Amniotic epithelial cell (primary cell): ENCODE data around the gene PNMT.

Experiments
- DNase-seq: peaks from one replicate; pipeline ENCODE4 v3.0.0-alpha.2; 2010; ENCODE audit warnings: low read depth

The PNMT gene

GRCh38 chr17:39633570-39634183 is 34.6 kb upstream of the PNMT start:
- no peak for DNase-seq

GRCh38 chr17:39634384-39634871 is 33.8 kb upstream of the PNMT start:
- DNase-seq = peak; percentile 45

- DNase-seq = no peak
Observed at GRCh38 chr17:39635614-39636176, 32.6 kb upstream of the PNMT start.

- no peak for DNase-seq
Observed at GRCh38 chr17:39636587-39636926, 31.7 kb upstream of the PNMT start.

GRCh38 chr17:39636927-39637736 is 31.1 kb upstream of the PNMT start, which contains the start of gene STARD3:
TSS of gene STARD3 (plus strand) at chr17:39637144. CDS start at chr17:39653532, 16,388 bp downstream.
- DNase-seq = peak; percentile 80

- DNase-seq = no peak
Observed at GRCh38 chr17:39638317-39638716, 29.9 kb upstream of the PNMT start.

GRCh38 chr17:39639043-39639442 is 29.2 kb upstream of the PNMT start:
- DNase-seq = no peak

GRCh38 chr17:39639566-39640458 is 28.4 kb upstream of the PNMT start:
- peak; percentile 71 for DNase-seq

- DNase-seq = peak; percentile 32
Observed at GRCh38 chr17:39640591-39641031, 27.6 kb upstream of the PNMT start.

GRCh38 chr17:39641097-39641496 is 27.2 kb upstream of the PNMT start:
- no peak for DNase-seq

GRCh38 chr17:39641883-39642282 is 26.4 kb upstream of the PNMT start:
- DNase-seq = no peak

GRCh38 chr17:39642291-39643074 is 25.8 kb upstream of the PNMT start:
- no peak for DNase-seq

- peak; percentile 36 for DNase-seq
Observed at GRCh38 chr17:39643271-39643670, 25.0 kb upstream of the PNMT start.

GRCh38 chr17:39647256-39647655 is 21.0 kb upstream of the PNMT start:
- no peak for DNase-seq

GRCh38 chr17:39648616-39649366 is 19.5 kb upstream of the PNMT start:
- peak; percentile 96 for DNase-seq

- peak; percentile 18 for DNase-seq
Observed at GRCh38 chr17:39650121-39650579, 18.1 kb upstream of the PNMT start.

GRCh38 chr17:39651923-39652586 is 16.2 kb upstream of the PNMT start:
- DNase-seq = no peak

- DNase-seq = peak; percentile 54
Observed at GRCh38 chr17:39652587-39653315, 15.5 kb upstream of the PNMT start.

- no peak for DNase-seq
Observed at GRCh38 chr17:39653316-39653661, 15.0 kb upstream of the PNMT start.
